Right atrium auricular region (tissue), 2 donors: ENCODE measurements around the gene SLIT2. TPM values are rescaled to one million over a fixed set of nuclear protein-coding genes. Genes with fewer than 3 reads are reported as not detected.

Source experiments
- DNase-seq: peaks from one replicate; pipeline ENCODE4 v3.0.0-alpha.2; 2019; ENCODE audit warnings: low spot score
- H3K27ac ChIP-seq, 2 donors: fragments of 200-600 bp; sonication (generic); 1 replicate in 1 of 2; 2 replicates in 1 of 2; pipeline ENCODE4 v1.5.1; 2016 to 2019
- H3K27me3 ChIP-seq, 2 donors: fragments of 200-600 bp; sonication (generic); one replicate each; pipeline versions ENCODE4 v1.5.1 to v1.6.0; 2017 to 2019
- H3K36me3 ChIP-seq: fragments of 200-600 bp; sonication (generic); one replicate; pipeline ENCODE4 v1.5.1; 2016
- H3K4me1 ChIP-seq, 2 donors: fragments of 200-600 bp; sonication (generic); one replicate each; pipeline versions ENCODE4 v1.5.1 to v1.6.0; 2017 to 2019
- H3K4me3 ChIP-seq, 2 donors: fragments of 200-600 bp; sonication (generic); 1 replicate in 1 of 2; 2 replicates in 1 of 2; pipeline ENCODE4 v1.5.1; 2017 to 2019; ENCODE audit warnings: mild to moderate bottlenecking in 1 of 2, moderate library complexity in 1 of 2
- H3K9me3 ChIP-seq, 2 donors: fragments of 200-600 bp; sonication (generic); one replicate each; pipeline ENCODE4 v1.5.1; 2019
- CTCF ChIP-seq, 2 donors: fragments of 200-600 bp; sonication (generic); IDR thresholded peaks; one replicate each; pipeline ENCODE4 v1.5.1; 2019; ENCODE audit warnings: antibody characterized with exemption in 2 of 2
- total RNA-seq, 2 donors: library from RNA; depleted of rRNA; stranded (reverse); fragments of >200 nt; gene quantifications; one replicate each; pipeline ENCODE4 v1.1.0, GENCODE V29; 2016

SLIT2 gene
- total RNA-seq, 2 donors from 2014 or later: 6.7 to 12.1 TPM

DNA sequence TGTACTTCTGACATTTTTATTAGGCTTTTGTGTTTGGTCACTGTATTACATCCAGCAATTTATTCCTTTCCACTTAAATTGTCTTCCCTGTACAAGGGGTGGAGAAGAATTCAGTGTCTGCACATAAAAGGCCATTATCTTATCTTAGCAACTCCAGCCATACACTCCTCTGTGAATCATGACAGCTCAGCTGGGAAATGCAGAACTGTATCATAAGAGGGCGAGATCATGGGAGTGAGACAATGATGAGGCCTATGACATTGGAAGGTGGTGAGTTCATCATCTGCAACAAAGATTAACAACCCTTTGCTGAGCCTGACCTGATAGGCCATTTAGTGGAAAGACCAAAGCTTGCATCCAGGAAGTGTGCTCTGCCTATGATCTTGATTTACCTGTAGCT lies 33.3 kb downstream of the SLIT2 start:
- Histone ChIP-seq H3K4me1 (no peaks in the 10 kb centered on the region), H3K27ac (no peak overlapping the region), H3K27me3 (no peaks in the 10 kb centered on the region), H3K4me3 (no peak overlapping the region), H3K9me3 (no peaks in the 10 kb centered on the region), H3K36me3 (no peaks in the 10 kb centered on the region)
- TF ChIP-seq CTCF (IDR thresholded peaks at IDR 0.05): no peak
- DNase-seq: no peak

DNA sequence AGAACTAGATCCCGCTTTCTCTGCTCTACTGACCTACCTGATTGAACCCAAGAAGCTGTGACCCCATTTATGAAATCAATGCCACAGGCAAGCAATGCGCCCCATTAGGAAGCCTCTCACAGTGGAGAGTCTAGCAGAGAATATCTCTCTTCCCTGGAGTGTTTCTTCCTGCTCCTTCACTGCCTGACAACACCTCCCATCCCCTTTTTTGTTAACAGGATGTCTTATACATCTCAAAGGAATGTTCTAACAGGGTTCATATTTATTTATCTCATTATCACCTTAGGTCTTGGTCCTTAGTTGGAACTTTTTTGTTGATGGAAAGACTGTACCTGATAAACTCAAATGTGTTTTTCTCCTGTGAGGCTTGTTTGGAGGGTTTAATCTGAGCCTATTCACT lies 35.5 kb downstream of the SLIT2 start:
- no peak for TF ChIP-seq CTCF (IDR thresholded peaks at IDR 0.05)
- no peaks in the 10 kb centered on the region for H3K4me1 ChIP-seq
- H3K27ac ChIP-seq: no peak overlapping the region
- no peaks in the 10 kb centered on the region for H3K27me3 ChIP-seq
- no peak overlapping the region for H3K4me3 ChIP-seq
- no peaks in the 10 kb centered on the region for H3K9me3 ChIP-seq
- no peaks in the 10 kb centered on the region for H3K36me3 ChIP-seq
- DNase-seq: no peak

GRCh38 chr4:20288047-20288650 lies 36.4 kb downstream of the SLIT2 start:
- Histone ChIP-seq H3K4me3 (no peak overlapping the region), H3K27ac (no peak overlapping the region), H3K27me3 (no peaks in the 10 kb centered on the region), H3K36me3 (no peaks in the 10 kb centered on the region), H3K4me1 (no peaks in the 10 kb centered on the region), H3K9me3 (no peaks in the 10 kb centered on the region)
- DNase-seq: no peak
- no peak for TF ChIP-seq CTCF (IDR thresholded peaks at IDR 0.05)

- Histone ChIP-seq H3K27ac (no peak overlapping the region), H3K4me1 (no peaks in the 10 kb centered on the region), H3K4me3 (no peak overlapping the region), H3K9me3 (no peaks in the 10 kb centered on the region), H3K36me3 (no peaks in the 10 kb centered on the region), H3K27me3 (no peaks in the 10 kb centered on the region)
- DNase-seq: no peak
- no peak for TF ChIP-seq CTCF (IDR thresholded peaks at IDR 0.05)
Measured at GRCh38 chr4:20288846-20289512, 37.3 kb downstream of the SLIT2 start.

DNA sequence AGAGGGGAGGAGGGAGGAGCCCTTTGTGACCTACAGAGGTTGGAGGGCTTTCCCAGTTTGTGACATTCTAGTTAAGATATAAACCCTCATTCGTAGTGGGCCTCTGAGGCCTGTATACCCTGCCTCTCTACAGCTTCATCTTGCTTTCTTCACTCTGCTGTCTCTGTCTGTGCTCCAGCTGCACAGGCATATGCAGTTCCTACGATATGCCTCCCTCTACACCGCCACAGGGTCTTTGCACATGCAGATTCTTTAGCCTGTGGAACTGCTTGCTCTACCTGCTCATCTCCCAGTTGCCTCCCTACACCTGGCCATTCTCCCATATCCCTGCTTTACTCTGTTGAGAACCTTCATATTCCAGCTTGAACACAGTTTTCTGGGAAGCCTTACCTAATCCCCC lies 38.1 kb downstream of the SLIT2 start:
- Histone ChIP-seq H3K27ac (no peak overlapping the region), H3K4me3 (no peak overlapping the region), H3K4me1 (no peaks in the 10 kb centered on the region), H3K9me3 (no peaks in the 10 kb centered on the region), H3K36me3 (no peaks in the 10 kb centered on the region), H3K27me3 (no peaks in the 10 kb centered on the region)
- DNase-seq: no peak
- no peak for TF ChIP-seq CTCF (IDR thresholded peaks at IDR 0.05)

- no peak for DNase-seq
- Histone ChIP-seq H3K9me3 (no peaks in the 10 kb centered on the region), H3K36me3 (no peaks in the 10 kb centered on the region), H3K27me3 (no peaks in the 10 kb centered on the region), H3K4me3 (no peak overlapping the region), H3K27ac (no peak overlapping the region), H3K4me1 (no peaks in the 10 kb centered on the region)
- TF ChIP-seq CTCF (IDR thresholded peaks at IDR 0.05): no peak
Measured at GRCh38 chr4:20292739-20293138, 41.0 kb downstream of the SLIT2 start.
